WTC11 (cell line): ENCODE results near the gene FAM241A. TPM values are rescaled to one million over a fixed set of nuclear protein-coding genes. Genes with fewer than 3 reads are reported as not detected.

Experiments
- ATAC-seq: fragments of 200-7000 bp; cut with Tn5 transposase; 2 replicates; pipeline ENCODE4 v1.10.0; 2021; ENCODE audit warnings: mild to moderate bottlenecking, moderate library complexity
- CTCF ChIA-PET: fragments of 300-600 bp; sonication (Branson Sonifier 250); formaldehyde crosslinking; loops from one replicate; lab custom pipeline; 2021; ENCODE audit warnings: antibody characterized with exemption; lab: Charles Lee
- POLR2A ChIA-PET: fragments of 350-600 bp; sonication (Branson Sonifier 250); formaldehyde crosslinking; loops from one replicate; lab custom pipeline; 2021; ENCODE audit warnings: antibody characterized with exemption; lab: Charles Lee
- DNase-seq: peaks from one replicate; pipeline ENCODE4 v3.0.0; 2021; ENCODE audit warnings: low spot score
- H3K27ac Mint-ChIP-seq: 2 replicates; pipeline ENCODE4 v1.8.0; 2021; ENCODE audit warnings: mixed read lengths
- H3K27me3 Mint-ChIP-seq: 2 replicates; pipeline ENCODE4 v1.8.0; 2021; ENCODE audit warnings: low read depth, mild to moderate bottlenecking, moderate library complexity, mixed read lengths
- H3K36me3 Mint-ChIP-seq: 2 replicates; pipeline ENCODE4 v1.8.0; 2021; ENCODE audit warnings: mixed read lengths
- H3K4me1 Mint-ChIP-seq: 2 replicates; pipeline ENCODE4 v1.8.0; 2022; ENCODE audit warnings: mixed read lengths
- H3K4me3 Mint-ChIP-seq: 2 replicates; pipeline ENCODE4 v1.8.0; 2021; ENCODE audit warnings: mild to moderate bottlenecking, moderate library complexity, mixed read lengths
- H3K9me3 Mint-ChIP-seq: 2 replicates; pipeline ENCODE4 v1.8.0; 2021; ENCODE audit warnings: mixed read lengths
- CREM ChIP-seq: sonication (generic); formaldehyde crosslinking; IDR thresholded peaks from 2 replicates; pipeline ENCODE4 v1.8.1; 2022; ENCODE audit warnings: mild to moderate bottlenecking, missing genetic modification reagents, moderate library complexity
- E2F4 ChIP-seq: sonication (generic); formaldehyde crosslinking; IDR thresholded peaks from 2 replicates; pipeline ENCODE4 v1.8.1; 2022; ENCODE audit warnings: low read depth, mild to moderate bottlenecking, moderate library complexity, missing genetic modification reagents, borderline replicate concordance
- E2F5 ChIP-seq: sonication (generic); formaldehyde crosslinking; IDR thresholded peaks from 2 replicates; pipeline ENCODE4 v1.8.1; 2022; ENCODE audit warnings: mild to moderate bottlenecking, moderate library complexity, missing genetic modification reagents
- ESRRA ChIP-seq: sonication (generic); formaldehyde crosslinking; IDR thresholded peaks from 2 replicates; pipeline ENCODE4 v1.8.1; 2022; ENCODE audit warnings: mild to moderate bottlenecking, missing genetic modification reagents, borderline replicate concordance
- FOXJ3 ChIP-seq: sonication (generic); formaldehyde crosslinking; IDR thresholded peaks from 2 replicates; pipeline ENCODE4 v1.9.0; 2021; ENCODE audit warnings: missing genetic modification reagents, mild to moderate bottlenecking, borderline replicate concordance
- GABPB1 ChIP-seq: sonication (generic); formaldehyde crosslinking; IDR thresholded peaks from 2 replicates; pipeline ENCODE4 v1.8.1; 2023; ENCODE audit warnings: mild to moderate bottlenecking, missing genetic modification reagents
- MLX ChIP-seq: sonication (generic); formaldehyde crosslinking; IDR thresholded peaks from 2 replicates; pipeline ENCODE4 v1.8.1; 2023; ENCODE audit warnings: mild to moderate bottlenecking, missing genetic modification reagents, moderate library complexity
- NFYB ChIP-seq: sonication (generic); formaldehyde crosslinking; conservative IDR thresholded peaks from 2 replicates; pipeline ENCODE4 v1.8.0; 2022; ENCODE audit warnings: low read depth, missing genetic modification reagents
- PRDM15 ChIP-seq: sonication (generic); formaldehyde crosslinking; IDR thresholded peaks from 2 replicates; pipeline ENCODE4 v1.8.0; 2022; ENCODE audit warnings: missing genetic modification reagents
- SOX15 ChIP-seq: fragments of 250-450 bp; sonication (Bioruptor Pico); IDR thresholded peaks from 2 replicates; pipeline ENCODE4 v1.9.0; 2021; ENCODE audit warnings: mild to moderate bottlenecking
- SP1 ChIP-seq: sonication (generic); formaldehyde crosslinking; conservative IDR thresholded peaks from 2 replicates; pipeline ENCODE4 v1.8.1; 2022; ENCODE audit warnings: missing genetic modification reagents
- TEAD4 ChIP-seq: sonication (generic); formaldehyde crosslinking; IDR thresholded peaks from 2 replicates; pipeline ENCODE4 v1.8.0; 2022; ENCODE audit warnings: mild to moderate bottlenecking, missing genetic modification reagents
- total RNA-seq: library from RNA; stranded (reverse); gene quantifications from 3 replicates; pipeline ENCODE4 v1.2.3, GENCODE V29; 2021
- TF ChIP-seq, protein P1 (sequence below): sonication (generic); formaldehyde crosslinking; IDR thresholded peaks from 2 replicates; pipeline ENCODE4 v1.8.0; 2022; ENCODE audit warnings: mild to moderate bottlenecking, missing genetic modification reagents
- TF ChIP-seq, protein P2 (sequence below): fragments of 250-450 bp; sonication (Bioruptor Pico); IDR thresholded peaks from 2 replicates; pipeline ENCODE4 v1.8.0; 2021; ENCODE audit warnings: mild to moderate bottlenecking
- TF ChIP-seq, protein P3 (sequence below): sonication (generic); formaldehyde crosslinking; conservative IDR thresholded peaks from 2 replicates; pipeline ENCODE4 v1.8.1; 2023; ENCODE audit warnings: mild to moderate bottlenecking, low read depth, missing genetic modification reagents, moderate library complexity
- TF ChIP-seq, protein P4 (sequence below): fragments of 200-600 bp; IDR thresholded peaks from 2 replicates; pipeline ENCODE4 v1.8.0; 2022; ENCODE audit warnings: antibody characterized with exemption

FAM241A gene
- total RNA-seq, 1 experiment from 2014 or later: 0.22 TPM

DNA sequence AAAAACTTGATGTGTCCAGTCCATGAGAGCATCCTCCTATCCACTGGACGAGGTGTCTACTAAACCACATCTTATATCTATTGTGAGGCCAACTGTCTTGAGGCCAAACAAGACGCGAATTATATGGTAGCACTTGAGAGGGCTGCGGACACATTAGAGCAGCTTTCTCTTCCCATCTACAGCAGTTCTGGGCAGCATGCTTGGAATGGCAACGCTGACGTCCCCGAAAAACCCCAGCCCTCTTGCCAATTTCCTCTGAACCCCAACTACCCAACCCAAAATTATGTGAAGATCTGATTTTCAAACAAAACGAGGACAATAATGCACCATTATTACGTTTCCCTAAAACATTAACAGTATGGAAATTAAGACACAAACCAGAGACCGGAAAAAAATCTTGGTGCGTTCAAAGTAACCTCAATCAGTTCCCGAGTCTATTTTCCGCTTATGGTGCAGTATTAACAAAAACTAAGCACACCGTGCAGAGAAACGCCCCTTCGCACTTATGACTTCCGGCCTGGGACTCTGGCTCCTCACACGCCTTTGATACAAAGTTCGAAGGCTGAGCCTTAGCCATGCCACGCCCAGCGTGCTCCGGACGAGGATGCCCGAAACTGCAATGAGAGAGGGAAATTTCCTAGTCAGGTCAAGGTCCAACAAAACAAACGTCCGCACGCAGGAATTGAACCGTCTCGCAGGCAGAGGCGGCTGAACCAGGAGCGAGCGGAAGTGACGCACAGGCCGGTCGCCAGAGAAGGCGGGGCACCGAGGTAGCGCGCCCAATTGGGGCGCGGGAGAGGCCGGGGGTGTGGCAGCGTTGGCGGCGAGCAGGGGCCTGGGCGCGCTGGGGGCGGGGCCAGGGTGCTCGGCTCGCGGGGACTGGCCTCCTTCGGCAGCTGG, 85.9 kb downstream of the FAM241A start:
- CTCF ChIA-PET: interaction anchor here (0.5 to 5.7 kb wide), 5 partner anchors 11 to 334 kb away, joined by 3 to 52 read pairs (median 6); no protein-coding TSS in a partner anchor
- Mint-ChIP-seq H3K27ac (peak overlapping the region; percentile 99), H3K9me3 (no peaks in the 10 kb centered on the region), H3K36me3 (no peaks in the 10 kb centered on the region), H3K27me3 (no peaks in the 10 kb centered on the region; the same call in 1 of the 2 replicates), H3K4me1 (peaks cover 26% of the 10 kb centered on the region), H3K4me3 (peak overlapping the region; percentile 92)
- ATAC-seq: peak; percentile 94
- POLR2A ChIA-PET: interaction anchor here (0.8 to 1.0 kb wide), 2 partner anchors 78 to 131 kb away, joined by 3 to 4 read pairs; no protein-coding TSS in a partner anchor
- TF ChIP-seq, protein P1, sequence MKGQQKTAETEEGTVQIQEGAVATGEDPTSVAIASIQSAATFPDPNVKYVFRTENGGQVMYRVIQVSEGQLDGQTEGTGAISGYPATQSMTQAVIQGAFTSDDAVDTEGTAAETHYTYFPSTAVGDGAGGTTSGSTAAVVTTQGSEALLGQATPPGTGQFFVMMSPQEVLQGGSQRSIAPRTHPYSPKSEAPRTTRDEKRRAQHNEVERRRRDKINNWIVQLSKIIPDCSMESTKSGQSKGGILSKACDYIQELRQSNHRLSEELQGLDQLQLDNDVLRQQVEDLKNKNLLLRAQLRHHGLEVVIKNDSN (CRISPR knock-in tag): 0 out of 2 replicates have a peak, but pooled peaks have one; percentile 12
- TF ChIP-seq NFYB (CRISPR knock-in tag) (peak; percentile 51; the same call in 1 of the 2 replicates), TEAD4 (CRISPR knock-in tag) (no peak), E2F5 (peak; percentile 75; the same call in 1 of the 2 replicates), CREM (CRISPR knock-in tag) (peak; percentile 93), SP1 (CRISPR knock-in tag) (peak; percentile 91; the same call in 1 of the 2 replicates), GABPB1 (peak; percentile 96), MLX (no peak)
- TF ChIP-seq, protein P2, sequence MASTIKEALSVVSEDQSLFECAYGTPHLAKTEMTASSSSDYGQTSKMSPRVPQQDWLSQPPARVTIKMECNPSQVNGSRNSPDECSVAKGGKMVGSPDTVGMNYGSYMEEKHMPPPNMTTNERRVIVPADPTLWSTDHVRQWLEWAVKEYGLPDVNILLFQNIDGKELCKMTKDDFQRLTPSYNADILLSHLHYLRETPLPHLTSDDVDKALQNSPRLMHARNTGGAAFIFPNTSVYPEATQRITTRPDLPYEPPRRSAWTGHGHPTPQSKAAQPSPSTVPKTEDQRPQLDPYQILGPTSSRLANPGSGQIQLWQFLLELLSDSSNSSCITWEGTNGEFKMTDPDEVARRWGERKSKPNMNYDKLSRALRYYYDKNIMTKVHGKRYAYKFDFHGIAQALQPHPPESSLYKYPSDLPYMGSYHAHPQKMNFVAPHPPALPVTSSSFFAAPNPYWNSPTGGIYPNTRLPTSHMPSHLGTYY (CRISPR knock-in tag): no peak
- TF ChIP-seq, protein P3, sequence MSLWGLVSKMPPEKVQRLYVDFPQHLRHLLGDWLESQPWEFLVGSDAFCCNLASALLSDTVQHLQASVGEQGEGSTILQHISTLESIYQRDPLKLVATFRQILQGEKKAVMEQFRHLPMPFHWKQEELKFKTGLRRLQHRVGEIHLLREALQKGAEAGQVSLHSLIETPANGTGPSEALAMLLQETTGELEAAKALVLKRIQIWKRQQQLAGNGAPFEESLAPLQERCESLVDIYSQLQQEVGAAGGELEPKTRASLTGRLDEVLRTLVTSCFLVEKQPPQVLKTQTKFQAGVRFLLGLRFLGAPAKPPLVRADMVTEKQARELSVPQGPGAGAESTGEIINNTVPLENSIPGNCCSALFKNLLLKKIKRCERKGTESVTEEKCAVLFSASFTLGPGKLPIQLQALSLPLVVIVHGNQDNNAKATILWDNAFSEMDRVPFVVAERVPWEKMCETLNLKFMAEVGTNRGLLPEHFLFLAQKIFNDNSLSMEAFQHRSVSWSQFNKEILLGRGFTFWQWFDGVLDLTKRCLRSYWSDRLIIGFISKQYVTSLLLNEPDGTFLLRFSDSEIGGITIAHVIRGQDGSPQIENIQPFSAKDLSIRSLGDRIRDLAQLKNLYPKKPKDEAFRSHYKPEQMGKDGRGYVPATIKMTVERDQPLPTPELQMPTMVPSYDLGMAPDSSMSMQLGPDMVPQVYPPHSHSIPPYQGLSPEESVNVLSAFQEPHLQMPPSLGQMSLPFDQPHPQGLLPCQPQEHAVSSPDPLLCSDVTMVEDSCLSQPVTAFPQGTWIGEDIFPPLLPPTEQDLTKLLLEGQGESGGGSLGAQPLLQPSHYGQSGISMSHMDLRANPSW (CRISPR knock-in tag): no peak
- DNase-seq: peak; percentile 99

GRCh38 chr4:112231779-112232713, 86.8 kb downstream of the FAM241A start, which contains the start of gene AP1AR:
Gene AP1AR, plus strand, starts transcription at chr4:112231787. Its CDS starts 305 bp downstream, at chr4:112232092.
- Mint-ChIP-seq H3K27ac (peak within 1 kb of the TSS; percentile 99), H3K4me1 (peaks cover 28% of the 10 kb centered on the region), H3K27me3 (no peaks in the 10 kb centered on the region; the same call in 1 of the 2 replicates), H3K9me3 (no peaks in the 10 kb centered on the region), H3K36me3 (no peaks in the 10 kb centered on the region), H3K4me3 (peak within 1 kb of the TSS; percentile 92)
- peak; percentile 83 for ATAC-seq
- POLR2A ChIA-PET: interaction anchor here (0.8 to 1.0 kb wide), 2 partner anchors 77 to 132 kb away, joined by 3 to 4 read pairs; no protein-coding TSS in a partner anchor
- CTCF ChIA-PET: interaction anchor here (0.5 to 5.7 kb wide), 10 partner anchors 9 to 333 kb away, joined by 3 to 52 read pairs (median 4); partner anchors contain the start of gene ALPK1
- DNase-seq: peak; percentile 93
- TF ChIP-seq FOXJ3 (no peak), SOX15 (CRISPR knock-in tag) (no peak), ESRRA (peak; percentile 48; the same call in 1 of the 2 replicates), SP1 (CRISPR knock-in tag) (no peak; the same call in none of the 2 replicates), E2F4 (CRISPR knock-in tag) (no peak), PRDM15 (CRISPR knock-in tag) (peak; percentile 20; the same call in 1 of the 2 replicates)
- TF ChIP-seq, protein P4, sequence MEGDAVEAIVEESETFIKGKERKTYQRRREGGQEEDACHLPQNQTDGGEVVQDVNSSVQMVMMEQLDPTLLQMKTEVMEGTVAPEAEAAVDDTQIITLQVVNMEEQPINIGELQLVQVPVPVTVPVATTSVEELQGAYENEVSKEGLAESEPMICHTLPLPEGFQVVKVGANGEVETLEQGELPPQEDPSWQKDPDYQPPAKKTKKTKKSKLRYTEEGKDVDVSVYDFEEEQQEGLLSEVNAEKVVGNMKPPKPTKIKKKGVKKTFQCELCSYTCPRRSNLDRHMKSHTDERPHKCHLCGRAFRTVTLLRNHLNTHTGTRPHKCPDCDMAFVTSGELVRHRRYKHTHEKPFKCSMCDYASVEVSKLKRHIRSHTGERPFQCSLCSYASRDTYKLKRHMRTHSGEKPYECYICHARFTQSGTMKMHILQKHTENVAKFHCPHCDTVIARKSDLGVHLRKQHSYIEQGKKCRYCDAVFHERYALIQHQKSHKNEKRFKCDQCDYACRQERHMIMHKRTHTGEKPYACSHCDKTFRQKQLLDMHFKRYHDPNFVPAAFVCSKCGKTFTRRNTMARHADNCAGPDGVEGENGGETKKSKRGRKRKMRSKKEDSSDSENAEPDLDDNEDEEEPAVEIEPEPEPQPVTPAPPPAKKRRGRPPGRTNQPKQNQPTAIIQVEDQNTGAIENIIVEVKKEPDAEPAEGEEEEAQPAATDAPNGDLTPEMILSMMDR: no peak
